Gastroesophageal sphincter (tissue), 4 donors: ENCODE data around the gene MORN4. TPM values are rescaled to one million over a fixed set of nuclear protein-coding genes. Genes with fewer than 3 reads are reported as not detected.

Source experiments
- ATAC-seq: fragments of 150-250 bp; one replicate; pipeline ENCODE4 v1.9.1; 2016; ENCODE audit warnings: mild to moderate bottlenecking, moderate library complexity
- H3K27ac ChIP-seq, 4 donors: fragments of 200-600 bp; sonication (generic) in 3 of 4; 1 replicate in 3 of 4; 2 replicates in 1 of 4; pipeline ENCODE4 v1.5.1; 2016 to 2019
- H3K27me3 ChIP-seq: fragments of 200-600 bp; sonication (generic); one replicate; pipeline ENCODE4 v1.5.1; 2019
- H3K36me3 ChIP-seq, 2 donors: fragments of 200-600 bp; sonication (generic); one replicate each; pipeline ENCODE4 v1.5.1; 2019; ENCODE audit warnings: control low read depth in 1 of 2
- H3K4me1 ChIP-seq, 3 donors: fragments of 200-600 bp; sonication (generic); 1 replicate in 2 of 3; 2 replicates in 1 of 3; pipeline ENCODE4 v1.5.1; 2016 to 2019; ENCODE audit warnings: control low read depth in 2 of 3
- H3K4me3 ChIP-seq, 2 donors: fragments of 200-600 bp; sonication (generic); one replicate each; pipeline ENCODE4 v1.5.1; 2019; ENCODE audit warnings: mild to moderate bottlenecking in 1 of 2, moderate library complexity in 1 of 2
- H3K9me3 ChIP-seq, 3 donors: fragments of 200-600 bp; sonication (generic); one replicate each; pipeline ENCODE4 v1.5.1; 2017 to 2019; ENCODE audit warnings: control low read depth in 2 of 3
- CTCF ChIP-seq, 4 experiments: fragments of 200-600 bp in 2 of 4; fragments of 450-650 bp in 2 of 4; sonication (generic) in 1 of 4; IDR thresholded peaks; one replicate each; pipeline ENCODE4 v1.5.1; 2017 to 2019; ENCODE audit warnings: antibody characterized with exemption in 4 of 4, mild to moderate bottlenecking in 2 of 4, moderate library complexity in 2 of 4
- EP300 ChIP-seq: sonication (generic); formaldehyde crosslinking; IDR thresholded peaks from one replicate; pipeline ENCODE4 v1.6.1; 2017; ENCODE audit warnings: antibody characterized with exemption, mild to moderate bottlenecking
- POLR2A ChIP-seq, 2 donors: fragments of 450-650 bp; IDR thresholded peaks; one replicate each; pipeline ENCODE4 v1.6.1; 2017; ENCODE audit warnings: antibody characterized with exemption in 2 of 2, mild to moderate bottlenecking in 2 of 2, moderate library complexity in 1 of 2
- POLR2AphosphoS5 ChIP-seq: sonication (generic); formaldehyde crosslinking; IDR thresholded peaks from one replicate; pipeline ENCODE4 v1.6.1; 2017; ENCODE audit warnings: antibody characterized with exemption
- WGBS, 2 donors: methylation state at CpG; one replicate each; pipeline ENCODE4 v1.1.5; 2018; ENCODE audit warnings: low coverage in 1 of 2; 5-methylcytosine and 5-hydroxymethylcytosine counted together
- total RNA-seq, 4 donors: library from RNA; depleted of rRNA; stranded (reverse); fragments of >200 nt; gene quantifications; one replicate each; pipeline ENCODE4 v1.1.0, GENCODE V29; 2016

Gene MORN4
- total RNA-seq: 10 to 100 TPM in 1 of 4 donors, 1 to 10 TPM in 3; 1.2 to 10.3 (median 2.9) TPM

GRCh38 chr10:97632949-97633884 lies at the start of gene MORN4:
Gene MORN4 (minus strand): TSS chr10:97633500. CDS start chr10:97619653, 13,847 bp downstream.
- Histone ChIP-seq H3K4me3 (peak within 1 kb of the TSS; percentile 55 to 82), H3K27me3 (no peaks in the 10 kb centered on the region), H3K4me1 (peaks cover 0 to 18% (median 4%) of the 10 kb centered on the region in 3 donors), H3K27ac (peak within 1 kb of the TSS in 3 of 4 donors; percentile 73 to 77 (median 77)), H3K36me3 (no peaks in the 10 kb centered on the region), H3K9me3 (no peaks in the 10 kb centered on the region)
- 2 to 4% methylated on average over 8 to 14 of the region's 62 CpGs for WGBS, 2 donors
- TF ChIP-seq EP300 (no peak), POLR2A (IDR thresholded peaks at IDR 0.05) (no peak), POLR2AphosphoS5 (peak; percentile 21), CTCF (IDR thresholded peaks at IDR 0.05) (peak in 1 of 4 experiments; percentile 24)
- ATAC-seq: peak; percentile 99

GRCh38 chr10:97682042-97682441 lies 48.7 kb upstream of the MORN4 start:
- Histone ChIP-seq H3K9me3 (no peaks in the 10 kb centered on the region), H3K4me1 (peaks cover 0 to 65% (median 16%) of the 10 kb centered on the region in 3 donors), H3K4me3 (peak overlapping the region in 1 of 2 donors; percentile 82), H3K27ac (peak overlapping the region in 2 of 4 donors; percentile 94 to 97), H3K36me3 (peaks cover 0 to 33% of the 10 kb centered on the region in 2 donors), H3K27me3 (no peaks in the 10 kb centered on the region)
- no peak for TF ChIP-seq POLR2A (IDR thresholded peaks at IDR 0.05)
- no peak for TF ChIP-seq CTCF (IDR thresholded peaks at IDR 0.05)
- TF ChIP-seq POLR2AphosphoS5: no peak
- TF ChIP-seq EP300: no peak
- 60 to 84% methylated on average over 1 to 4 of the region's 4 CpGs for WGBS, 2 donors
- ATAC-seq: no peak

GRCh38 chr10:97679594-97679993 lies 46.3 kb upstream of the MORN4 start:
- ATAC-seq: no peak
- H3K4me3 ChIP-seq: no peak overlapping the region
- peaks cover 0 to 56% (median 13%) of the 10 kb centered on the region in 3 donors for H3K4me1 ChIP-seq
- no peaks in the 10 kb centered on the region for H3K9me3 ChIP-seq
- TF ChIP-seq EP300 (no peak), POLR2AphosphoS5 (no peak), POLR2A (IDR thresholded peaks at IDR 0.05) (no peak), CTCF (IDR thresholded peaks at IDR 0.05) (no peak)
- WGBS, 2 donors: no CpG with 5 or more reads among the region's 16 CpGs
- H3K27me3 ChIP-seq: no peaks in the 10 kb centered on the region
- peak overlapping the region in 2 of 4 donors; percentile 7 to 17 for H3K27ac ChIP-seq
- peaks cover 0 to 57% of the 10 kb centered on the region in 2 donors for H3K36me3 ChIP-seq

GRCh38 chr10:97676770-97677581 lies 43.7 kb upstream of the MORN4 start:
- peak; percentile 75 to 93 (median 80) for TF ChIP-seq CTCF (IDR thresholded peaks at IDR 0.05)
- TF ChIP-seq POLR2AphosphoS5: no peak
- Histone ChIP-seq H3K9me3 (no peaks in the 10 kb centered on the region), H3K27ac (peak overlapping the region in 3 of 4 donors; percentile 50 to 67 (median 58)), H3K27me3 (no peaks in the 10 kb centered on the region), H3K4me3 (no peak overlapping the region), H3K36me3 (peaks cover 0 to 77% of the 10 kb centered on the region in 2 donors), H3K4me1 (peaks cover 0 to 34% (median 0%) of the 10 kb centered on the region in 3 donors)
- peak; percentile 65 for ATAC-seq
- WGBS, 2 donors: 100% methylated on average over 1 of the region's 2 CpGs
